Stimulated activated CD4-positive, alpha-beta T cell treated with anti-CD3 and anti-CD28 coated beads, Interleukin-4, amount 100 ng/mL, for 4 hours (primary cell): Measurements from ENCODE around the gene C18orf63.
"Not testable (repeated sequence)": the region's sequence is repeated elsewhere in the genome, so short reads cannot be mapped to it uniquely, and the experiment has no call there.

Source experiments
- DNase-seq, 2 experiments: peaks; one replicate each; pipeline ENCODE4 v3.0.0-alpha.2; 2020

Gene C18orf63

DNA sequence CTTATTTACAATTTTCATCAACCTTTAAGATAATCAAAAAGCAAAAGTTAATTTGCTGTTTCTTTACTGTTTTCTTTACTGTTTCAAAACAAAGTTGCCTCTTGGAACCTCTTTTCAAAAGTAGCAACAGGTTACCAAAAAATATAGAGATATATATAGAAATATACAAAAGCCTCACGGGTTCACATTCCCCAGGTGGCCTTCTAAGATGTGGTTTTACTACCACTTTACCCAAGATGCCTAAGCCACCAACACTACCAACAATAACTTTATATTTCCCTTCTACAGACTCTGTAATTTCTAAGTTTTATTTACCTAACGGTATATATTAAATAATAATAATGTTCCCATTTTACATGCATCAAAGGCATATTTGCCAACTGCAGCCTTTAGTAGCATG lies 28.8 kb upstream of the C18orf63 start:
- no peak for DNase-seq

DNA sequence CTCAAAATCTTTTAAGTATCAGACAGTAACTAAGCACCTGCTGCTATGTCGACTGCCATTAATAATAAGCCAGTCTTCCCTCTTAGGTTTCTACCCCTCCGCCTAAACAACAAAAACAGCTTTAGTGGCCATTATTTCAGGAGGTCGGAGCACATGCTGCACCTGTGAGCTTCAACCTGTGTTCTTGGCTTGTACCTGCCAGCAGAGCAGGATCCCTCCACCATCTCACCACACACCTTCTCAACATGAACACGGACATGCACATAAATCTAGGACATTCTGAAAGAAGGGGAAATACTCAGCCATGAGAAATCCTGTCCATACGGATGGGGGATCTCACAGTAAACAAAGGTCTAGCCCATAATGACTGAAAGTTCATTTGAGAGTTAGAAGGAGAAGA lies 27.6 kb upstream of the C18orf63 start:
- DNase-seq = no peak

DNA sequence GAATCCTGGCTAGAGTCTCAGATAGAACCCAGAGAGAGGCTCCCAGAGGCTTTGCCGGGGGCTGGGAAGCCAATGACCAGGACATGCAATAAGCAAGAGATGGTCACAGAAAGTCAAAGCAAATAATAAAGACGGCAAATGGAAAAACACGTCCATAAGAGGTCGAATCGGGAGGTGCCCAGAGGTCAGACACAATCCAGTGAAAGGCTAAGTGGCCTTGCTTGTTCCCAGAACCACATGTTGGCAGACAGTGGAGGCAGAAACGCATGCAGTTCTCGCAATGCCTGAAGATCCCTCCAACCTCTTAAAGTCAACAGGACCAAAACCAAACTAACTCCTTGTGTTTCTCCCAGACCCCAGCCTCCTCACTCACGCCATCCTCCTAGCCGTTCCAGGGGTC lies 26.9 kb upstream of the C18orf63 start:
- no peak for DNase-seq

DNA sequence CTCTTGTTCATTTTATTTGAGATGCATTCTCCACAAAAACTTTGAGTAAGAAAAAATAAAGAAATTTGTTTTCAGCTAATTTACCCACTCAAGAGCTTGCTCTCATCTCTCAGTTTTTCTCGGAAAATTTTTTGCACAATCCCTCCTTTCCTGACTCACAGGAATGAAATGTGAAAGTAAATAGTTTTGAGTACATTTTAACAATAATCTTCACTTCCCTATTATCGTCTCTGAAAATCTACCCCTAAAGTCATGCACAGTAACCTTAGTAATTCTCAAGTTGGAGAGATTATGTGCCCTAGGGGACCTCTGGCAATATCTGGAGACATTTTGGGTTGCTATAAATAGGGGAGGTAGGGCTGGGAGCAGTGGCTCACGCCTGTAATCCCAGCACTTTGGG lies 26.5 kb upstream of the C18orf63 start:
- DNase-seq = no peak

DNA sequence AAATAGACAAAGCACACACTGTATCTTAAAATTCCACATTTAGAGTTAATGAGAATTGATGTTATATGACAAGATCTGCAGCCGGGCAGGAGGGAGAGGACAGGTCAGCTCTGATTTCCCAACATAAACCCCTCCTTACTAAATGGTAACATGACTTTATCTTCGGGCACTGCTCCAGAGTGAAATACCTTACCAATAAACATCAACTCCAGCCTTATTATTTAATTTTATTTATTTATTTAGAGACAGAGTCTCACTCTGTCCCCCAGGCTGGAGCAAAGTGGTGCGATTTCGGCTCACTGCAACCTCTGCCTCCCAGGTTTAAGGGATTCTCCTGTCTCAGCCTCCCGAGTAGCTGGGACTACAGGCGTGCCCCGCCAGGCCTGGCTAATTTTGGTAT lies 25.6 kb upstream of the C18orf63 start:
- DNase-seq = no peak

DNA sequence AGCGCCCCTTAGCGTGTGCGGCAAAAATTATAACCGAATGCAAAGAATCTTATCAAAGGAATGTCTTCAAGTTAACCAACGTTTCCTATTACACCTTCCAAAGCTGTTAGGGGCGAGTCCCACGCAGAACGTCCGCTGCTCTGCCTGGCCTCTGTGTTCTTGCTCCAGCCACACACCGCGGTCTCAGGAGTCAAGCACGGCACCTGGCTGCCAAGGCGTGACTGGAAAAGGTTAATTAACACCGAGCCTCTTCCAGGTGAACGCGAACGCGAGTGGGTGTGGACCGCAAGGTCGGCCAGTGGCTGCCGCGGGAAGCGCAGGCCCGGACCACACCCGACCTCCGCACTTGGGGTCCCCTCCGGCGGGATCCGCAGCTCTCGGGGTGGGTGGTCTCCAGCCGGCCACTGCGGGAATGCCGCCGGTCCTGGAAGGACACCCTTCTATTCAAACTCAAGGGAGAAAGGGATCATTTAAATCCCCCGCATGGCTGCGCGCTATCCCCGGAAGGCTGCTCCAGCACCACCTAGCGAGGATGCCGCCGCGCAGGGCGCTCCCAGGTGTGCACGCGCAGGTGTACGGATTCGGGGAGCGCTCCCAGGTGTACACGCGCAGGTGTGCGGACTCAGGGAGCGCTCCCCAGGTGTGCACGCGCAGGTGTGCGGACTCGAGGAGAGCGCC lies 24.7 kb upstream of the C18orf63 start:
- DNase-seq = no peak

DNA sequence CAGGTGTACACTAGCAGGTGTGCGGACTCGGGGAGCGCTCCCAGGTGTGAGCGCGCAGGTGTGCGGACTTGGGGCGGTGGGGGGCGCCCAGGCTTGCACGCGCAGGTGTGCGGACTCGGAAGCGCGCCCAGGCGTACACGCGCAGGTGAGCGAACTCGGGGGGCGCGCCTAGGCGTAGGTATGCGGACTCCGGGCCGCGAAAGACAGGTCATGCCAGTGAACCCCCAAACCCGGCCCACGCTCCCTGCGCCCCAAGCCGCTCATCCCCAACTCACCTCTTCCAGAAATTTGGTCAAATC lies 24.2 kb upstream of the C18orf63 start:
- DNase-seq = no peak

DNA sequence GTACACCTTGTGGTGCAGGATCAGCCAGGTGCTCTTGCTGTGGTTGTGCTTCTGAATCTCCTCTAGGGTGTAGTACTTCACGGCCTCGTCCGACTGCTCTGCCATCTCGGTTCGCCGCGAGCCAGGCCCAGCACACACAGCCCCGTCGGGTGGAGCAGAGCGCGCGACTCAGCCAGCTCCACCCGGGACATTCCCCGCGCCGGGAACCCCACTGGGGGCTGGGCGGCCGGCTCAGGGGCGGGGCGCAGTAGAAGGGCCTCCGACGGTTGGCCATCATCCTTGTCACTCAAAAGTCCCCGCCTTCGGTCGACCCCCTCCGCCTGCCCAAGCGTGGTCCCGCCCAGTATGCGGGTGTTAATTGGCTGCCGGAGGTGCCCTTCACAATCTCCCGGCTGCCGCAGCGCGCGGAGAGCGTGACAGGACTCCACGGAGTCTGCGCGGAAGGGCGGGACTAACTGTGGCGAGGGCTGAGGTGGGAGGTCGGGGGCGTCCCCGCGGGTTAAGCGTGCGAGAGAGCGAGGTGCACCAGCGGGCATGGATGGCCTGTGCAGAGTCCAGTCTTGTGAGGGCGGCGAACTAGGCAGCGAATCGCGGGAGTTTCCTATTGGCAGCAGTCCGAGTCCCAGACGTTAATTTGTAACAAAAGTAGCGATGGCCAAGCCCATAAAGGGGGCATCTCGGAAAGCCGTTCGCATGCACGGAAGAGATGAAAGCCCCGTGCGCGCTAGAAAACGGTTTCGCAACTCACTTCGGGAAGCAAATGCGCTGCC lies 23.7 kb upstream of the C18orf63 start, which contains the start of gene CYB5A:
Gene CYB5A (minus strand): TSS at position 193 of the 770 bp plus-strand sequence. CDS start 88 bp downstream, at position 105.
- DNase-seq = peak; percentile 98

DNA sequence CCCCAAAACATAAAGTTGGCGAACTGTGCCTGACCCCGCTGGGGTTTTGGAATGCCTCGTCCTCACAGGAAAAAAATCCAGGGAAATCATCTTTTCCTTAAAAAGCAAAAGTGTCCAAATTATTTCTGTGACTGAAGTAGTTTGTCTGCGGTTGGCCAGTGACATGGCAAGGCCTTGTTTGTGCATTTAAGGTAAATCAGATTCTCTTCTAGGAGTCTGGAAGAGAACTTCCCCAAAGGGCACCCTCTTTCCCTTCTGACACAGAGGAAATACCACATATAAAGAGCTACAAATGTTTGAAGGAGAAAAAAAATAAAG lies 23.1 kb upstream of the C18orf63 start:
- no peak for DNase-seq

DNA sequence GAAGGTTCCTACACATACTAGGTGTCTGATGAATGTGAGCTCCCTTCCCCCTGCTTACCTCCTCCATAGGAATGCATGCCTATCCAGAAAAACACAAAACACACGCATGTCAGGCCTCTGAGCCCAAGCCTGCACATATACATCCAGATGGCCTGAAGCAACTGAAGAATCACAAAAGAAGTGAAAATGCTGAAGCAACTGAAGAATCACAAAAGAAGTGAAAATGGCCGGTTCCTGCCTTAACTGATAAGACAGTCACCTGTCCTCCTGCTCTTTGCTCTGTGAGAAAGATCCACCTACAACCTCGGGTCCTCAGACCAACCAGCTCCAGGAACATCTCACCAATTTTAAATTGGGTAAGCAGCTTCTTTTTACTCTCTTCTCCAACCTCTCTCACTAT lies 22.7 kb upstream of the C18orf63 start:
- DNase-seq = not testable (repeated sequence)

DNA sequence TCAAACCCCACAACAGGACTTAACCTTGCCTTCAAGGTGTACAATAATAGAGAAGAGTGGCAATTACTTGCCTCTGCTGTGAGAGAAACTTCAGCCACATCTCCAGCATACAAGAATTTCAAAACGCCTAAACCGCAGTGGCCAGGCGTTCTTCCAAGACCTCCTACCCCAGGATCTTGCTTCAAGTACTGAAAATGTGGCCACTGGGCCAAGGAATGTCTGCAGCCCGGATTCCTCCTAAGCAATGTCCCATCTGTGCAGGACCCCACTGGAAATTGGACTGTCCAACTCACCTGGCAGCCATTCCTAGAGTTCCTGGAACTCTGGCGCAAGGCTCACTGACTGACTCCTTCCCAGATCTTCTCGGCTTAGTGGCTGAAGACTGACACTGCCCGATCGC lies 21.1 kb upstream of the C18orf63 start:
- DNase-seq = no peak

DNA sequence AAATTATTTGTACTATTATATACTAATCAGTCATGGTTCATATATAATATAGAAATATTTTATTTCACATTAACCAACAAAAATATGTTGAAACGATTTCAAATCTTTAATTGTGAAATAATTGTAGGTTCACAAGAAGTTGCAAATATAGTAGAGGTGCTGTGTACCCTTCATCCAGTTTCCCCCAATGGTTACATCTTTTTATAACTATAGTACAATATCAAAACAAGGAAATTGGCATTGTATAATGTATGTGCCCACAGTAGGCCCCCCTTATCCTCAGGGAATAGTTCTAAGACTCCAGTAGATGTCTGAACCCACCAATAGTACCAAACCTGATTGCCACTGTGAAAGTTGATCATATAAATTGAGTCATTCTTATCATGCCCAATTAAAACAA lies 16.5 kb upstream of the C18orf63 start:
- DNase-seq = no peak

DNA sequence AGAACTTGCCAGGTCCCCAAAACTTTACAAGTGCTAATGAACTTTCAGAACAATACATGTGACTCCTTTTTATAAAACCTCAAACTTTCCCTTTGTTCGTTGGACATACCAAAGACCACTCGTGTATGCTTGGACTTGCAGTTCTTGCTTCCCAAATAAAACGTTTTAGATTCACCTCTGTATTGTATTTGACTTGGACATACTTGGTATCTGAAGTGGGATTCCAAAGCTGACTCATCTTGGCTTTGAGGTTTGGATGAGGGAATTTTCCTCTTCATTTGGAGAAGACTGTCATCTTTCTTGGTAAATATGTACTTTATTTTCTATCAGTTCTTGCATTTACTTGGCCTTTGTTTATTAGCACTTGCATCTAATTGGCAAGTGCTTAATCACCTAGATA lies 15.9 kb upstream of the C18orf63 start:
- no peak for DNase-seq

DNA sequence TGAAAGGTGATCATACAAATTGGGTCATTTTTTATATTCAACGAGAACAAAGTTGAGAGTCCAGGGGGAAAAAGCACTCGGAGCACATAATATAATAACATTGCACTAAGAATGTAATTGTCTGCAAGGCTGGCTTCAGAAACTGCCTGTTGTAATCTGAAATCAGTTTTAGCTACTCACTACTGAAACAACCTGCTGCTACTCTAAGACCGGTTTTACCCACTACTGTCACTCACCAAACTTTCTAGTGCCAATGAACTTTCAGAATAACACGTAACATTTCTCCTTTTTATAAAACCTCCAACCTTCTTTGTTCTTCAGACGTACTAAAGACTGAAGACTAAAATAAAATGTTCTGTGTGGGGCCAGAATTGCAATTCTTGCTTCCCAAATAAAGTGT lies 12.3 kb upstream of the C18orf63 start:
- DNase-seq = no peak

DNA sequence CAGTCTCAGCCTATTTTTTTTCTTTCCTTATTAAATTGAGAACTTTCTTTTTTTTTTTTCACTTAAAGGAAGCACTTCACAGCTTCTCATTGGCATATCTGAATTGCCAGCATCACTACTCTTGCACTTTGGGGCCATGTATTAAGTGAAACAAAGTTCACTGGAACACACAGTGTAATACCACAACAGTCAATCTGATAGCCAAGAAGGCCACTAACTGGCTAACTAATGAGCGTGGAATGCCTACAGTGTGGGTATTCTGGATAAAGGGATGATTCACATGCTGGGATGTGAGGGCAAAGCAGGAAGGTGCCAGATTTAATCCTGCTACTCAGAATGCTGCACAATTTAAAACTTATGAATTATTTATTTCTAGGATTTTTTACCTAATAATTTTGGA lies 11.7 kb upstream of the C18orf63 start:
- no peak for DNase-seq

DNA sequence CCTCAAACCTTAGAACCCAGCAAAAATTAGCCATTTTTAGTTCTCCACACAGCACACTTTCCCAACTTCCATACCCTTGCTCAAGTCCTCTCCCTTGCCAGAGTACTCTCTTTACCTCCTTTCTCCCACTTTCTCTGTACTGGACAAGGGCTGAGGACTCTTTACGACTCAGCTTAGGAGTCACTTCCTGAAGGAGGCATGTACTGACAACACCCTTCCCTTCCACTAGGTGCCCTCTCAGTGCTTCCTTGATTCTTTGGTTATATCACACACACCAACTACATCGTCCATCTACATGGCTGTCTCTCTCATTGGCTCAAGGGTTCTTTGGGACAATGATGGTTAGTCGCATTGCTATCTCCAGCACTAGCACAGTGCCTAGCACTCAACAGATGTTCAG lies 5.2 kb upstream of the C18orf63 start:
- DNase-seq = no peak

DNA sequence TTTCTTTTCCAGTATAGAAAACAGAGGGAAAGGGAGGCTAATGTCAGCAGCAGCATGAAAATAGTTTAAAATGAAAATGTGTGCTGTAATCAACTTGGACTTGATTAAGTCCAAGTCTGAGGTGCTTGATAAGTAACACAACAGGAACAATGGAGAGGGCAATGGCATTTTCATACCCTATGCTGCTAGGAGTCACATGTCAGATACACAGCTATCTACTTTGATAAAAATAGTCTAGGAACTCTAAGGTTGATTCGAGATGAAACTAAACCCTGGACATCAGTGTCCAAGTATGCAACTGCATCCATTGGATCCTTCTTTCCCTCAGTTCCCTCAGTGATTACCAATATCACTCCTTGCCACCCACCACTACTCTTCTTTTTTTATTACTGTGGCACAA lies 4.6 kb upstream of the C18orf63 start:
- DNase-seq = no peak

DNA sequence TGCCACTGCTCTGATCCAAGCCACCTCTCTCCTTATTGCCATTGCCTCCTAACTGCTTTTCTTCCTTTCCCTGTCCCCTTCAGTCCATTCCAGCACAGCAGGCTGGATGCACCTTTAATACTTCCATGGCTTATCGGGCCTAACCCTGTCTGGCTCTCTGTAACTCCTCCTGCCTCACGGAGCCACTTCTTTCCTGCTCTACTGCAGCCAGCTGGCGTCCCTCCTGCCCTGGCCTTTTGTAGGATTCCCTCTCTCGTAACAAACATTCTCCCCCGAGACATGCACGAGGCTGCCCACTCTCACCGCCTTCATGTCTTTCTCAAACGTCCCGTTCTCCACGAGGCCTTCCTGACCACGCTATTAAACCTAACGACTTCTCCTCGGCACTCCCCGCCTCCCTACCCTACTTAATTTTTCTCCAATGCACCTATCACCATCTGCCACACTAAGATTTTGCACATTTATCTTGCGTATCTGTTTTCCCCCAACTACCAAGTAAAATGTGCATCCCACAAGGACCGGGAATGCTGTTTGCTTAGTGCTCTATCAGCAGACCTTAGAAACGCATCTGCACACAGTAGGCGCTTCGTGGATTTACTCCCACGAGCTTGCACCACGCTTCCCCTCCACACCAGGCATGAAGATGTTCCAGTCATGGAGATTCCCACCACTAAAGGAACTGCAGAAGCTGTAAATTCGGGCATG lies 728 bp upstream of the C18orf63 start:
- no peak for DNase-seq

DNA sequence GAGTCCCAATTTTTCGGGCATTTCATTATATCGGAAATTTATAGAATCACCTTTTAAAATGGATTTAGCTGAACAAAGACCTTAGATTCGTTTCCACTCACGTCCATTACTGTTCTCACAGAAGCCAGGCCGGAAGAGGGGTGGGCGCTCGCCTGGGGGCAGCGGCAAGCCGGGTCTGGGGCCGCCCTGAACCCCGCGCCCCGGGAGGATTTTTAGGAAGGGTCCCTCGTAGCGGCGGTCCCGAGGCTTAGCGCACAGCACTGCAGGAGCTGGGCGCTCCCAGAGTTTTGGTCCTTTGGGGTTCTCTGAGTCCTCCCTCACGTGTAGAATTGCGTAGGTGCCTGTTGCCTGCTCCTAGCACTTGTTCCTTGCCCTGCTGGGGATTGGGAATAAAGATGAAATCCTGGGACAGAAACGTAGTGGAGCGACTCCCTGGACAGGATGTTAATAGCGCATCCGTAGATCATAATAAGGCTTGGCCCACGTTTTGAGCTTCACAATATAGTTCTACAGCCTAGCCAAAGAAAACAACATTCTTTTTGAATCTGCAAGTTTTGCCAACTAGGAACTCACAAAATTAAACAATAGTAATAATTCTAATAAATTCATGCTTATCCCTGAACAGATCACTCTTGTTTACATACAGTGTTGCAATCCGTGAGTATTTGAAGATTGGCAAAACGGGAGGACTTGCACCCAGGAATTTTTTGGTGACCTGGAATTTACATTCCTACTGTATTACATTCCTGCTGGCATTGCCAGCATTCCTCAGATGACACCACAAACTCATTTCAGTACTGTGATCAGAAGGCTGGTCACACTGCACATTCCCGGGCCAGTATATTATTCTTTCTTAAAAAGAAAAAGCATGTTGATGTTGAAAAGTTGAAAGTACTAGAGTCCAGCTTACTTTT lies 875 bp downstream of the C18orf63 start:
- DNase-seq = no peak

DNA sequence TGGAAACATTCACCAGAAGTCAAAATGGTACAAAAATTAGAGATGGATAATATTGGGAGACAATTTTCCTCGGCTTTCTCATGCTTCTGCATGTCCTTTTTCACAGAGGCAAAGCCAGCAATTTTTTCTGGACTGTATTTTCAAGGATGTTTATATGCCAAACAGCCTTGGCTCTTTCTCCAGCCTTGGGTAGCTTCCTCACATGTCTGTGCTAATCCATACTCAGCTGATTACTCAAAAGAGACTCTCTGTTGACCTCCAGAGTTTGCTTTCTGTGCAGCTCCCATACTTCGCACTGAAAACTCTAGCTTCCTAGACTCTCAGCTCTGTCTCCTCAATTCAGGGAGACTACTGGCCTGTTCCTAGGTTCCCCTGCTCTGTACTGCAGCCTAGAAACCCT lies 10.6 kb downstream of the C18orf63 start:
- no peak for DNase-seq

DNA sequence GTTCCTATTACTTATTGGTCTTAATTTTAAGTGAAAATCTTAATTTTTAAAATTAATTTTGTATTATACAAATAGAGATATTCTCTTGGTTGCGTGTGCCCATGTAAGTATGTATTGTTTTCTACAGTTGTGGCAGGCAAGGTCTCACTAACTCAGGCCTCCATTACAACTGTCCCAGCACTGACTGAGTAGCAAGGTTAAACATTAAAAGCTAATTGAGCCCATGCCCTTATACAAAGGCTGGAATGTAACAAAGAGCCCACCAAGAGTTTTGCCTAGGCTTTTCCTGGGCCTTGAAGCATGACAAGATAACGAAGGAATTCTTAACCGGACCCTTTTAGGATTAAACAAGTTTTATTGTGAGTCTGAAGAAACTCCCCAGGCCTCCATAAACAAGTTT lies 11.2 kb downstream of the C18orf63 start:
- DNase-seq = not testable (repeated sequence)

DNA sequence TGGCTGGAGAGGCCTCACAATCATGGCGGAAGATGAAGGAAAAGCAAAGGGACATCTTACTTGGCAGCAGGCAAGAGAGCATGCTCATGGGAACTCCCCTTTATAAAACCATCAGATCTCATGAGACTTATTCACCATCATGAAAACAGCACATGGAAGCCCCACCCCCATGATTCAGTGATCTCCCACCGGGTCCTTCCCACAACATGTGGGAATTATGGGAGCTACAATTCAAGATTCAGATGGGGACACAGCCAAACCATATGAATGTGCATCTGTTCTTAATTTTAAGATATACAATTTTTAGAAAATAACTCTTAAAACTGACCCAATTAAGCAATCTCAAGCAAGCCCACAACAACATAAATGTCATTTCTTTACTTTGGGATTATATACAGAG lies 12.6 kb downstream of the C18orf63 start:
- no peak for DNase-seq

DNA sequence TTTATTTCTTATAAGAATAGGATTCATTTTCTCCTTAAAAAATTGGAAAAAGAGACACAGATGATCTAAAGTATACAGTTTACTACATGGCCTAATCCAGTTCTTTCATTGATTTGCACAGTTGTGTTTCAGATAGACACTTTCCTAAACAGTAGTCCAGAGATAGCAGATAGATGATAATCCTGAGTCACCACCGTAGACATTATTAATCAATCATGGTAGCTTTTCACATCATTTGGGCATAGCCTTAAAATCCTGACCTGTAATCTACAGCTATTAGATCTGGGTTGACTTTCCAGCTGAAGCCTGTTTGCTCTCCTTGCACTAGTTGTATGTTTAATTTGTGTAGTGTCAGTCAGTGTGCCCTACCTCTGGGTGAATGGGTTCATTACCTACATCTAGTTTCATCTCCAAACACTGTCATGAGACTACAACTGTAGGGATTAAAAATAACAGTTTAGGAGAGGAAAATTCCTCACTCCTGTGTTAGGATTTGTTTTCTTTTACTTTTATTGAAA lies 14.1 kb downstream of the C18orf63 start:
- DNase-seq = no peak
